ENCODE measurements around the gene EPAS1. TPM values are rescaled to one million over a fixed set of nuclear protein-coding genes. Genes with fewer than 3 reads are reported as not detected.
A peak's percentile ranks its signal among the peaks of the same experiment; 100 is the strongest.

EPAS1 gene
- total and polyA plus RNA-seq, 11 donors: 93.6 to 790 (median 210) TPM

DNA sequence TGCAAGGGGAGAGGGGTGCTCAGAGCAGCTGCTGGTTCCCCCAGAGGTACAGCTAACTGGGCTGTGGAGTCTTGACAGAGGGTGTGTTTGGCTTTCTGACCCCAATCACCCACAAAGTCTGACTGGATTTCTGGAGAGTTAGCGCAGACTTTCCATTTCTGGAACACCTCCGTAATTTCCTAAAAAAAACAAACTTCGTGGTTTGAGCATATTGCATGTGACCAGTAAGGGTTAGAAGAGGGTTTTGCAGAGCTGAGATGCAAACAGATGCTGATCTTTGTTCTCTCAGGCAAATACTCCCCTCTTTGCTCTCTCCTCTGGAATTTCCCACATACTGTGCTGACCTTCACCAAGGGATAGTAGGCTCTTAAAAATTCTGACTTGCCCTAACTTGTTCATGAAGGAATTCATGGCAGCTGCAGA, 137.7 kb downstream of the EPAS1 start:
- no peaks in the 10 kb centered on the region for H3K9me3 ChIP-seq
- DNase-seq: no peak
- 67 to 77% (median 72%) methylated on average over 3 of the region's 3 CpGs for WGBS, 4 donors
- no peak for ATAC-seq
- no peak overlapping the region for H3K27ac ChIP-seq
- H3K36me3 ChIP-seq: no peaks in the 10 kb centered on the region
- H3K27me3 ChIP-seq: no peaks in the 10 kb centered on the region
- TF ChIP-seq POLR2A (IDR thresholded peaks at IDR 0.05): no peak
- TF ChIP-seq, protein P1, sequence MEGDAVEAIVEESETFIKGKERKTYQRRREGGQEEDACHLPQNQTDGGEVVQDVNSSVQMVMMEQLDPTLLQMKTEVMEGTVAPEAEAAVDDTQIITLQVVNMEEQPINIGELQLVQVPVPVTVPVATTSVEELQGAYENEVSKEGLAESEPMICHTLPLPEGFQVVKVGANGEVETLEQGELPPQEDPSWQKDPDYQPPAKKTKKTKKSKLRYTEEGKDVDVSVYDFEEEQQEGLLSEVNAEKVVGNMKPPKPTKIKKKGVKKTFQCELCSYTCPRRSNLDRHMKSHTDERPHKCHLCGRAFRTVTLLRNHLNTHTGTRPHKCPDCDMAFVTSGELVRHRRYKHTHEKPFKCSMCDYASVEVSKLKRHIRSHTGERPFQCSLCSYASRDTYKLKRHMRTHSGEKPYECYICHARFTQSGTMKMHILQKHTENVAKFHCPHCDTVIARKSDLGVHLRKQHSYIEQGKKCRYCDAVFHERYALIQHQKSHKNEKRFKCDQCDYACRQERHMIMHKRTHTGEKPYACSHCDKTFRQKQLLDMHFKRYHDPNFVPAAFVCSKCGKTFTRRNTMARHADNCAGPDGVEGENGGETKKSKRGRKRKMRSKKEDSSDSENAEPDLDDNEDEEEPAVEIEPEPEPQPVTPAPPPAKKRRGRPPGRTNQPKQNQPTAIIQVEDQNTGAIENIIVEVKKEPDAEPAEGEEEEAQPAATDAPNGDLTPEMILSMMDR (IDR thresholded peaks at IDR 0.05): no peak
- peaks cover 0 to 19% (median 3%) of the 10 kb centered on the region in 12 donors for H3K4me1 ChIP-seq
- intact Hi-C loops (cut with DNase I): no loop called here
- no peak overlapping the region for H3K4me3 ChIP-seq

DNA sequence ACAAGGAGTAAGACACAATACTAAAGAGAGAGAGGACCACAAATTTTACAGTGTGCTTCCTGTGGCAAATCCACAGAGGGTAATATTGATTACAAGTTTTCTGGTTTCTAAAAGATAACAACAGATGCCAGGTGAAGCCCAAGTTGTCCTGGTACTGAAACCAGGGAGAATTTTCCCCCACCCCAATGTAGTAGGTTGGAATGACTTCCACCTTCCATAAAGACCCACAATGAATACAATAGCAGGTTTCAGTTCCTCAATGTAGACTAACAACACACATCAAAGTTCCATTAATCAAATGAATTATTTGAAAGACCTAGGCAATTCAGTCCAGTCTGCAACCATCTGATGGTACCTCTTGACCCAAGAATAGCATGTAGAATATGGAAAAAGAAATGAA, 138.1 kb downstream of the EPAS1 start:
- Histone ChIP-seq H3K9me3 (no peaks in the 10 kb centered on the region), H3K27me3 (no peaks in the 10 kb centered on the region), H3K27ac (peak overlapping the region in 1 of 12 donors; percentile 44), H3K4me3 (no peak overlapping the region), H3K4me1 (peaks cover 0 to 21% (median 3%) of the 10 kb centered on the region in 12 donors), H3K36me3 (no peaks in the 10 kb centered on the region)
- intact Hi-C loops (cut with DNase I): no loop called here
- no peak for DNase-seq
- no peak for ATAC-seq
- TF ChIP-seq, protein P1 (IDR thresholded peaks at IDR 0.05): no peak
- TF ChIP-seq POLR2A (IDR thresholded peaks at IDR 0.05): no peak

DNA sequence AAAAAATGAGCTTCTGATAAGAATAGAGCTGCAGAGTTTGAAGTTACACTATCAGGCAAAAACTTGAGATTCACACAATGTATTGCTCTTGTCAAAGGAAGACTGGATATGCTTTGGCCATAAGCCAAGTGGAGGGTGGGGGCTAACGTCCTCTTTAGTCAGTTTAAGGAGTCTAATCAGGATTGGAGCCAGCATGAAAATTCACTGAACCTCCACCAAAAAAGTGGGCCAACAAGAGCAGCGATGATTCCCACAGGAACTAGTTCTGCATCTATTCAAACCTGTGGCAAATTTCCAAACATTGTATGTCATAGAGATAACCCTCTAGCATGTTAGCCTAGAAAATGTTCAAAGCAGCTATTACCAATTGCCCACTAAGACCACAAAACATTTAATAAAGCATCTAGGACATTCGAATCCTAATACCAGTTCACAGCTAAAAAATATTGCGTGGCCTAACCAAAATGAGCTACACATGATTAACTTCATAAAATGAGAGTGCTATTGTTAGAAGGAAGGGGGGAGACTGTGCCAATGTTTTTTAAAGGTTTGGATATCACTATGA, 138.7 kb downstream of the EPAS1 start:
- ATAC-seq: no peak

More for the DNA sequence above, 138.7 kb downstream of the EPAS1 start:
- Histone ChIP-seq H3K9me3 (no peaks in the 10 kb centered on the region), H3K4me1 (peaks cover 0 to 26% (median 3%) of the 10 kb centered on the region in 12 donors), H3K27me3 (no peaks in the 10 kb centered on the region), H3K36me3 (no peaks in the 10 kb centered on the region), H3K4me3 (no peak overlapping the region), H3K27ac (peak overlapping the region in 1 of 12 donors; percentile 44)
- whole genome bisulfite sequencing, 4 donors: 41 to 58% (median 53%) methylated on average over 4 of the region's 4 CpGs
- intact Hi-C loops (cut with DNase I): no loop called here
- DNase-seq: peak in 2 of 5 donors; percentile 35 to 40
- no peak for TF ChIP-seq POLR2A (IDR thresholded peaks at IDR 0.05)
- TF ChIP-seq, protein P1 (IDR thresholded peaks at IDR 0.05): no peak

Other genes starting within 250 kb of the EPAS1 start
- gene TMEM247, start 182.2 kb downstream of the EPAS1 start, total RNA-seq: not detected
- gene TMEM247, start 182.2 kb downstream of the EPAS1 start, polyA plus RNA-seq: not detected
- gene RHOQ, start 245.1 kb downstream of the EPAS1 start, total RNA-seq: 100 to 1,000 TPM; 239 to 493 (median 385) TPM
- gene RHOQ, start 245.1 kb downstream of the EPAS1 start, polyA plus RNA-seq: 100 to 1,000 TPM; 202 to 217 TPM
- gene ATP6V1E2, start 245.2 kb downstream of the EPAS1 start, total RNA-seq: 1 to 10 TPM; 2.5 to 7.6 (median 6.2) TPM
- gene ATP6V1E2, start 245.2 kb downstream of the EPAS1 start, polyA plus RNA-seq: 1 to 10 TPM; 2.4 to 3.3 TPM

All from heart left ventricle (tissue), 16 donors.